Stimulated activated CD4-positive, alpha-beta T cell treated with anti-CD3 and anti-CD28 coated beads, Interleukin-4, amount 100 ng/mL, for 4 hours (primary cell): ENCODE data around the gene ITM2A.

Source experiments
- DNase-seq, 2 experiments: peaks; one replicate each; pipeline ENCODE4 v3.0.0-alpha.2; 2020

The ITM2A gene

GRCh38 chrX:79366873-79367749 lies at the start of gene ITM2A:
TSS of gene ITM2A (minus strand) at chrX:79367334. CDS start at chrX:79367215, 119 bp downstream.
- peak; percentile 50 to 59 for DNase-seq

GRCh38 chrX:79415056-79415455 lies 47.9 kb upstream of the ITM2A start:
- DNase-seq = no peak

GRCh38 chrX:79413963-79414362 lies 46.8 kb upstream of the ITM2A start:
- no peak for DNase-seq

- no peak for DNase-seq
These were observed 45.8 kb upstream of the ITM2A start for GRCh38 chrX:79412972-79413371.

- DNase-seq = no peak
These were observed 45.0 kb upstream of the ITM2A start for GRCh38 chrX:79412166-79412565.

- DNase-seq = no peak
These were observed 42.5 kb upstream of the ITM2A start for GRCh38 chrX:79409657-79410056.

GRCh38 chrX:79408623-79409322 lies 41.6 kb upstream of the ITM2A start:
- no peak for DNase-seq

- no peak for DNase-seq
These were observed 33.5 kb upstream of the ITM2A start for GRCh38 chrX:79400623-79401022.

- DNase-seq = no peak
These were observed 8.2 kb upstream of the ITM2A start for GRCh38 chrX:79375340-79375739.

- DNase-seq = no peak
These were observed 4.5 kb upstream of the ITM2A start for GRCh38 chrX:79371640-79372039.

GRCh38 chrX:79371101-79371500 lies 4.0 kb upstream of the ITM2A start:
- no peak for DNase-seq

- no peak for DNase-seq
These were observed 2.7 kb upstream of the ITM2A start for GRCh38 chrX:79369871-79370270.

- DNase-seq = no peak
These were observed 1.3 kb upstream of the ITM2A start for GRCh38 chrX:79368441-79368840.

- DNase-seq = peak in 1 of 2 experiments; percentile 1
These were observed 773 bp upstream of the ITM2A start for GRCh38 chrX:79367907-79368306.

GRCh38 chrX:79366556-79366872 lies 620 bp downstream of the ITM2A start:
- no peak for DNase-seq

GRCh38 chrX:79365591-79365990 lies 1.5 kb downstream of the ITM2A start:
- DNase-seq = no peak

- DNase-seq = no peak
These were observed 2.8 kb downstream of the ITM2A start for GRCh38 chrX:79364306-79364705.

GRCh38 chrX:79361192-79361870 lies 5.8 kb downstream of the ITM2A start:
- DNase-seq = no peak

GRCh38 chrX:79336869-79337815 lies 30.0 kb downstream of the ITM2A start:
- DNase-seq = no peak

GRCh38 chrX:79330022-79330421 lies 37.1 kb downstream of the ITM2A start:
- no peak for DNase-seq

- DNase-seq = peak in 1 of 2 experiments; percentile 3
These were observed 41.7 kb downstream of the ITM2A start for GRCh38 chrX:79325263-79325958.
